ENCODE results near the gene BTBD3. TPM values are rescaled to one million over a fixed set of nuclear protein-coding genes. Genes with fewer than 3 reads are reported as not detected.

The BTBD3 gene
- total and polyA plus RNA-seq, 2 experiments from 2014 or later: 22.3 to 68.3 TPM

DNA sequence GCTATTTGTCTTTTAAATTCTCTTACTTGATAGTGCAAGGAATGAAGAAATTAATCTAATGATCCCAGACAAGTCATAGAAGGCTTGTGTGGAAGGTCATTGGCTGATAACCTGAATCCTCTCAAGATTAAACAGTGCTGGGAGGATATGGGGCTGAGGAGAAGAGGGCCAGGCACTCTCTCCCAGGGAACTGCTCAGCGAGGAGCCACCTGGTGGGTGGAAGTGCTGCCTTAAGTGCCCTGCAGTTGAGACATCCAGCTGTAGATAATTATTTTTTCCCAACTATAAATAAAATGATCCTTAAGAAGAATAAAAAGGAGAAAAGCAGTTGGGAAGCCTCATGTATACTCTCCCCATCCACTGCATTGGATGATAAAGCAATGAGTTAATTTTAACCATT is 47.9 kb downstream of the BTBD3 start:
- H4K20me1 ChIP-seq (ENCODE audit: insufficient read depth, poor library complexity, severe bottlenecking): no peaks in the 10 kb centered on the region
- no peak overlapping the region for H3K4me2 ChIP-seq
- H3K27ac ChIP-seq: no peak overlapping the region
- no peaks in the 10 kb centered on the region for H3K4me1 ChIP-seq (ENCODE audit: insufficient read depth)
- H3K9me2 ChIP-seq (replicated peaks; ENCODE audit: insufficient read depth): no peaks in the 10 kb centered on the region
- no peak for DNase-seq (ENCODE audit: low spot score)
- H3K36me3 ChIP-seq (replicated peaks; ENCODE audit: insufficient read depth, low read depth): no peaks in the 10 kb centered on the region
- no peaks in the 10 kb centered on the region for H3K9me3 ChIP-seq (ENCODE audit: low read depth)
- H3K79me2 ChIP-seq: no peaks in the 10 kb centered on the region
- H2AFZ ChIP-seq: no peak overlapping the region
- H3K27me3 ChIP-seq: no peaks in the 10 kb centered on the region
- TF ChIP-seq EZH2 (IDR thresholded peaks at IDR 0.05; ENCODE audit: borderline replicate concordance): no peak
- no peak for TF ChIP-seq EZH2phosphoT487 (IDR thresholded peaks at IDR 0.05; ENCODE audit: low read depth, severe bottlenecking, unreplicated experiment)
- no peak for TF ChIP-seq CTCF (IDR thresholded peaks at IDR 0.05; ENCODE audit: poor library complexity)
- 81% methylated on average over 1 of the region's 1 CpG for WGBS (ENCODE audit: low lambda C conversion rate, missing lambda C conversion rate)
- H3K4me3 ChIP-seq: no peak overlapping the region

- H2AFZ ChIP-seq: no peak overlapping the region
- H3K27ac ChIP-seq: no peak overlapping the region
- H3K27me3 ChIP-seq: no peaks in the 10 kb centered on the region
- H3K4me3 ChIP-seq: no peak overlapping the region
- H3K9me2 ChIP-seq (replicated peaks; ENCODE audit: insufficient read depth): no peaks in the 10 kb centered on the region
- 83% methylated on average over 3 of the region's 3 CpGs for WGBS (ENCODE audit: low lambda C conversion rate, missing lambda C conversion rate)
- no peak overlapping the region for H3K4me2 ChIP-seq
- TF ChIP-seq EZH2phosphoT487 (IDR thresholded peaks at IDR 0.05; ENCODE audit: low read depth, severe bottlenecking, unreplicated experiment) (no peak), CTCF (IDR thresholded peaks at IDR 0.05; ENCODE audit: poor library complexity) (no peak), EZH2 (IDR thresholded peaks at IDR 0.05; ENCODE audit: borderline replicate concordance) (no peak)
- no peaks in the 10 kb centered on the region for H4K20me1 ChIP-seq (ENCODE audit: insufficient read depth, poor library complexity, severe bottlenecking)
- no peaks in the 10 kb centered on the region for H3K36me3 ChIP-seq (replicated peaks; ENCODE audit: insufficient read depth, low read depth)
- DNase-seq (ENCODE audit: low spot score): no peak
- no peaks in the 10 kb centered on the region for H3K79me2 ChIP-seq
- no peaks in the 10 kb centered on the region for H3K4me1 ChIP-seq (ENCODE audit: insufficient read depth)
- no peaks in the 10 kb centered on the region for H3K9me3 ChIP-seq (ENCODE audit: low read depth)
These were observed 48.5 kb downstream of the BTBD3 start for GRCh38 chr20:11966186-11966585.

DNA sequence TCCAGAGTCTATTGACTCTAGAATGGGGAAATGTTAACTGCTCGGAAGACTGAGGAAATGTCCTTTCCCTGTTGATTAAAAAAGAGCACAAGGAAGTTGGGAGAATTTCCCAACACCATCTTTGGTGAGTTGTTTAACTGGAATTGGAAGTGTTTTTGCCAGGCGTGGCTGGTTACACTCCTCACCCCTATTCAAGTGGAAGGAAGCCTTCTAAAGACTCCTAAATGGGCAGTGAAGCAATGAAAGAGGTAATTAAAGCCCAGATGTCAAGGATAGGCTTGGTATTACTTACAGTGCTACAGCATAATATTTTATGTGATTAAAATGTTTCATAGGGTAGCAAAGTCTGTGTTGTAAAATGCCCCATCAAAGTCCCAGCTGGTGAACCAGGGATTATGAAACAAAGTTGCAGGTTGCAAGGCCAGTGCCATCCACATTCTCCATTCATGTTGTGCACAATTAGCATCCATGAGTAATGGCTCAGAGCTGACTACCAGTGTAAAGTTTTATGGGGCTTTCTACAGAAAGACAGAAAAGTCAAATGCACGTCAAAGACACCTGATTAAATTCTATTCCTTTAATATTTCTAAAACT is 52.6 kb downstream of the BTBD3 start:
- 86% methylated on average over 3 of the region's 3 CpGs for WGBS (ENCODE audit: low lambda C conversion rate, missing lambda C conversion rate)
- no peak for DNase-seq (ENCODE audit: low spot score)
- TF ChIP-seq EZH2 (IDR thresholded peaks at IDR 0.05; ENCODE audit: borderline replicate concordance) (no peak), CTCF (IDR thresholded peaks at IDR 0.05; ENCODE audit: poor library complexity) (no peak), EZH2phosphoT487 (IDR thresholded peaks at IDR 0.05; ENCODE audit: low read depth, severe bottlenecking, unreplicated experiment) (no peak)

More for the DNA sequence above, 52.6 kb downstream of the BTBD3 start:
- H2AFZ ChIP-seq: no peak overlapping the region
- no peaks in the 10 kb centered on the region for H4K20me1 ChIP-seq (ENCODE audit: insufficient read depth, poor library complexity, severe bottlenecking)
- no peak overlapping the region for H3K4me2 ChIP-seq
- no peaks in the 10 kb centered on the region for H3K9me2 ChIP-seq (replicated peaks; ENCODE audit: insufficient read depth)
- no peak overlapping the region for H3K4me3 ChIP-seq
- H3K79me2 ChIP-seq: no peaks in the 10 kb centered on the region
- H3K9me3 ChIP-seq (ENCODE audit: low read depth): no peaks in the 10 kb centered on the region
- H3K27ac ChIP-seq: no peak overlapping the region
- H3K36me3 ChIP-seq (replicated peaks; ENCODE audit: insufficient read depth, low read depth): no peaks in the 10 kb centered on the region
- no peaks in the 10 kb centered on the region for H3K4me1 ChIP-seq (ENCODE audit: insufficient read depth)
- no peaks in the 10 kb centered on the region for H3K27me3 ChIP-seq

All from hepatocyte (in vitro differentiated cells).